OCI-LY1 (cell line): Measurements from ENCODE around the gene GJD3.

Source experiments
- H2AFZ ChIP-seq: fragments of 200-600 bp; sonication (generic), shearing (Covaris generic); 2 replicates; pipeline ENCODE4 v1.6.0; 2014; ENCODE audit warnings: antibody characterized with exemption, mild to moderate bottlenecking, low read length
- H3F3A ChIP-seq: fragments of 200-600 bp; sonication (generic), shearing (Covaris generic); 2 replicates; pipeline ENCODE4 v1.6.0; 2014; ENCODE audit warnings: mild to moderate bottlenecking, antibody characterized with exemption, low read length, moderate library complexity; ENCODE audit not compliant: insufficient read depth
- H3K27ac ChIP-seq: fragments of 200-600 bp; sonication (generic); 2 replicates; pipeline ENCODE4 v1.5.1; 2014; ENCODE audit warnings: low read length, mixed run types, mild to moderate bottlenecking, low read depth; ENCODE audit not compliant: poor library complexity, severe bottlenecking
- H3K27me3 ChIP-seq: fragments of 200-600 bp; sonication (generic); 2 replicates; pipeline ENCODE4 v1.6.0; 2014; ENCODE audit warnings: antibody characterized with exemption, mild to moderate bottlenecking, low read length, moderate library complexity; ENCODE audit not compliant: insufficient read depth
- H3K36me3 ChIP-seq: fragments of 200-600 bp; sonication (generic); 2 replicates; pipeline ENCODE4 v1.6.1; 2014; ENCODE audit warnings: mild to moderate bottlenecking, antibody characterized with exemption, low read length, moderate library complexity, mixed read lengths; ENCODE audit not compliant: insufficient read depth
- H3K4me1 ChIP-seq: fragments of 200-600 bp; sonication (generic); 2 replicates; pipeline ENCODE4 v1.5.1; 2014; ENCODE audit warnings: mild to moderate bottlenecking, low read length, moderate library complexity; ENCODE audit not compliant: insufficient read depth, severe bottlenecking
- H3K4me2 ChIP-seq: fragments of 200-600 bp; sonication (generic), shearing (Covaris generic); 2 replicates; pipeline ENCODE4 v1.6.1; 2014; ENCODE audit warnings: low read length
- H3K4me3 ChIP-seq: fragments of 200-600 bp; sonication (generic); 2 replicates; pipeline ENCODE4 v1.5.1; 2014; ENCODE audit warnings: low read length, low read depth, mild to moderate bottlenecking, mixed read lengths; ENCODE audit not compliant: poor library complexity, severe bottlenecking
- H3K79me2 ChIP-seq: fragments of 200-600 bp; shearing (Covaris generic); 2 replicates; pipeline ENCODE4 v1.6.1; 2016; ENCODE audit warnings: mixed run types, low read length, mixed read lengths; ENCODE audit not compliant: insufficient read depth
- H3K9ac ChIP-seq: fragments of 200-600 bp; sonication (generic), shearing (Covaris generic); 2 replicates; pipeline ENCODE4 v1.6.1; 2014; ENCODE audit warnings: mild to moderate bottlenecking, low read length, mixed read lengths
- H3K9me2 ChIP-seq: fragments of 200-600 bp; sonication (generic), shearing (Covaris generic); 2 replicates; pipeline ENCODE4 v1.6.1; 2014; ENCODE audit warnings: low read depth, mild to moderate bottlenecking, low read length, mixed read lengths
- H3K9me3 ChIP-seq: fragments of 200-600 bp; shearing (Covaris generic); 2 replicates; pipeline ENCODE4 v1.6.1; 2014; ENCODE audit warnings: low read length, mixed read lengths
- H4K20me1 ChIP-seq: fragments of 200-600 bp; sonication (generic), shearing (Covaris generic); 2 replicates; pipeline ENCODE4 v1.6.0; 2016; ENCODE audit warnings: mild to moderate bottlenecking, low read length; ENCODE audit not compliant: insufficient read depth
- CTCF ChIP-seq: fragments of 200-600 bp; sonication (generic), shearing (Covaris generic); IDR thresholded peaks from 2 replicates; pipeline ENCODE4 v1.5.1; 2017; ENCODE audit warnings: mild to moderate bottlenecking, antibody characterized with exemption, low read length, moderate library complexity, mixed read lengths
- EZH2 ChIP-seq: fragments of 200-600 bp; sonication (generic), shearing (Covaris generic); IDR thresholded peaks from 2 replicates; pipeline ENCODE4 v1.8.0; 2017; ENCODE audit warnings: borderline replicate concordance, mixed run types, mild to moderate bottlenecking, antibody characterized with exemption, low read length, moderate library complexity, mixed read lengths

GJD3 gene

GRCh38 chr17:40315206-40315605, 49.3 kb downstream of the GJD3 start:
- Histone ChIP-seq H3K9me3 (no peaks in the 10 kb centered on the region), H3K27ac (no peak overlapping the region), H3K4me3 (no peak overlapping the region), H4K20me1 (no peaks in the 10 kb centered on the region), H3K79me2 (no peaks in the 10 kb centered on the region), H3K36me3 (no peaks in the 10 kb centered on the region), H3K9me2 (no peaks in the 10 kb centered on the region), H2AFZ (no peak overlapping the region), H3F3A (no peaks in the 10 kb centered on the region), H3K4me2 (no peak overlapping the region), H3K4me1 (peaks cover 34% of the 10 kb centered on the region), H3K9ac (no peak overlapping the region), H3K27me3 (no peaks in the 10 kb centered on the region)
- TF ChIP-seq EZH2 (no peak), CTCF (no peak)

GRCh38 chr17:40314584-40314956, 50.0 kb downstream of the GJD3 start:
- no peaks in the 10 kb centered on the region for H3K27me3 ChIP-seq
- H3K79me2 ChIP-seq = no peaks in the 10 kb centered on the region
- no peaks in the 10 kb centered on the region for H3K9me2 ChIP-seq
- H3K4me1 ChIP-seq = peaks cover 34% of the 10 kb centered on the region
- no peak overlapping the region for H2AFZ ChIP-seq
- H3F3A ChIP-seq = no peaks in the 10 kb centered on the region
- H3K4me3 ChIP-seq = no peak overlapping the region
- no peaks in the 10 kb centered on the region for H3K9me3 ChIP-seq
- H3K4me2 ChIP-seq = no peak overlapping the region
- H4K20me1 ChIP-seq = no peaks in the 10 kb centered on the region
- H3K9ac ChIP-seq = no peak overlapping the region
- no peak overlapping the region for H3K27ac ChIP-seq
- no peaks in the 10 kb centered on the region for H3K36me3 ChIP-seq
- TF ChIP-seq CTCF (no peak), EZH2 (no peak)

- no peak for TF ChIP-seq CTCF
- TF ChIP-seq EZH2 = no peak
- no peaks in the 10 kb centered on the region for H3K27me3 ChIP-seq
- no peak overlapping the region for H3K27ac ChIP-seq
- H3K9me2 ChIP-seq = no peaks in the 10 kb centered on the region
- H3K36me3 ChIP-seq = no peaks in the 10 kb centered on the region
- H2AFZ ChIP-seq = no peak overlapping the region
- H3K79me2 ChIP-seq = no peaks in the 10 kb centered on the region
- H3F3A ChIP-seq = no peaks in the 10 kb centered on the region
- H3K4me2 ChIP-seq = no peak overlapping the region
- H3K4me3 ChIP-seq = no peak overlapping the region
- H3K9ac ChIP-seq = no peak overlapping the region
- H4K20me1 ChIP-seq = no peaks in the 10 kb centered on the region
- peaks cover 34% of the 10 kb centered on the region for H3K4me1 ChIP-seq
- H3K9me3 ChIP-seq = no peaks in the 10 kb centered on the region
Observed at GRCh38 chr17:40313668-40314583, 50.6 kb downstream of the GJD3 start.
